Mesendoderm (in vitro differentiated cells): ENCODE data around the gene RTCA.
A peak's percentile ranks its signal among the peaks of the same experiment; 100 is the strongest.

Source experiments
- DNase-seq: peaks from one replicate; pipeline ENCODE4 v3.0.0; 2013
- H2AK5ac ChIP-seq: 2 replicates; pipeline ENCODE4 v1.6.1; 2013; ENCODE audit warnings: low read length, inconsistent platforms
- H2BK120ac ChIP-seq: 2 replicates; pipeline ENCODE4 v1.6.1; 2013; ENCODE audit warnings: low read depth, mild to moderate bottlenecking, low read length, moderate library complexity, mixed read lengths
- H2BK15ac ChIP-seq: replicated peaks from 2 replicates; pipeline ENCODE4 v1.6.1; 2013; ENCODE audit warnings: low read depth, mild to moderate bottlenecking, moderate library complexity
- H2BK5ac ChIP-seq: 2 replicates; pipeline ENCODE4 v1.6.1; 2013; ENCODE audit warnings: low read length, inconsistent platforms
- H3K18ac ChIP-seq: 2 replicates; pipeline ENCODE4 v1.6.1; 2013; ENCODE audit warnings: mild to moderate bottlenecking, low read length, mixed read lengths
- H3K23ac ChIP-seq: one replicate; pipeline ENCODE4 v1.6.1; 2013; ENCODE audit warnings: low read length
- H3K27ac ChIP-seq: 2 replicates; pipeline ENCODE4 v1.5.1; 2013; ENCODE audit warnings: low read depth, mild to moderate bottlenecking, inconsistent platforms, low read length, moderate library complexity
- H3K27me3 ChIP-seq: 2 replicates; pipeline ENCODE4 v1.6.1; 2013; ENCODE audit warnings: low read length, control low read depth, mild to moderate bottlenecking, inconsistent platforms; ENCODE audit not compliant: insufficient read depth, poor library complexity
- H3K36me3 ChIP-seq: 2 replicates; pipeline ENCODE4 v1.6.1; 2013; ENCODE audit warnings: low read length, inconsistent platforms; ENCODE audit not compliant: control insufficient read depth, insufficient read depth
- H3K4ac ChIP-seq: one replicate; pipeline ENCODE4 v1.6.1; 2013; ENCODE audit warnings: low read depth, mild to moderate bottlenecking, low read length, moderate library complexity
- H3K4me1 ChIP-seq: 2 replicates; pipeline ENCODE4 v1.6.1; 2013; ENCODE audit warnings: low read depth, low read length, inconsistent platforms; ENCODE audit not compliant: control insufficient read depth
- H3K4me2 ChIP-seq: 2 replicates; pipeline ENCODE4 v1.6.1; 2013; ENCODE audit warnings: low read length
- H3K4me3 ChIP-seq: 2 replicates; pipeline ENCODE4 v1.5.1; 2013; ENCODE audit warnings: mild to moderate bottlenecking, low read length
- H3K56ac ChIP-seq: one replicate; pipeline ENCODE4 v1.6.1; 2013; ENCODE audit warnings: low read length
- H3K79me1 ChIP-seq: 2 replicates; pipeline ENCODE4 v1.6.1; 2013; ENCODE audit warnings: low read length, inconsistent platforms
- H3K79me2 ChIP-seq: 2 replicates; pipeline ENCODE4 v1.6.1; 2013; ENCODE audit warnings: mild to moderate bottlenecking, low read length; ENCODE audit not compliant: control insufficient read depth, insufficient read depth
- H3K9ac ChIP-seq: 2 replicates; pipeline ENCODE4 v1.6.1; 2013; ENCODE audit warnings: low read length, inconsistent platforms
- H4K5ac ChIP-seq: one replicate; pipeline ENCODE4 v1.6.1; 2013; ENCODE audit warnings: low read length
- H4K8ac ChIP-seq: one replicate; pipeline ENCODE4 v1.6.1; 2013; ENCODE audit warnings: low read depth, mild to moderate bottlenecking, control low read depth, low read length, moderate library complexity
- WGBS: extraction: QIAGEN DNeasy Blood & Tissue Kit; methylation state at CpG from one replicate; pipeline ENCODE4 v1.1.7; 2013; ENCODE audit warnings: low lambda C conversion rate, missing lambda C conversion rate; ENCODE audit not compliant: insufficient coverage; ENCODE audit errors: extremely low coverage; 5-methylcytosine and 5-hydroxymethylcytosine counted together

The RTCA gene

GRCh38 chr1:100237091-100237490, 28.9 kb upstream of the RTCA start:
- H3K79me2 ChIP-seq: no peaks in the 10 kb centered on the region
- no peak overlapping the region for H3K23ac ChIP-seq
- H3K9ac ChIP-seq: no peak overlapping the region
- H3K56ac ChIP-seq: no peak overlapping the region
- no peak overlapping the region for H3K4me2 ChIP-seq
- H2AK5ac ChIP-seq: no peak overlapping the region
- no peak for DNase-seq
- H3K36me3 ChIP-seq: no peaks in the 10 kb centered on the region
- H3K79me1 ChIP-seq: no peaks in the 10 kb centered on the region
- H3K4me1 ChIP-seq: no peaks in the 10 kb centered on the region
- no peak overlapping the region for H2BK5ac ChIP-seq
- no peak overlapping the region for H3K4me3 ChIP-seq
- no peak overlapping the region for H4K8ac ChIP-seq
- H3K27me3 ChIP-seq: no peaks in the 10 kb centered on the region
- H4K5ac ChIP-seq: no peak overlapping the region
- H3K4ac ChIP-seq: no peak overlapping the region
- no CpG with 5 or more reads among the region's 3 CpGs for WGBS
- no peak overlapping the region for H3K18ac ChIP-seq
- H2BK15ac ChIP-seq: no peak overlapping the region
- H2BK120ac ChIP-seq: no peak overlapping the region
- H3K27ac ChIP-seq: no peak overlapping the region

GRCh38 chr1:100239961-100240360, 26.1 kb upstream of the RTCA start:
- Histone ChIP-seq H3K79me2 (peaks cover 2% of the 10 kb centered on the region), H3K4me2 (no peak overlapping the region), H3K18ac (no peak overlapping the region), H3K4me1 (no peaks in the 10 kb centered on the region), H3K27ac (no peak overlapping the region), H3K56ac (no peak overlapping the region), H3K23ac (no peak overlapping the region), H4K5ac (no peak overlapping the region), H2BK120ac (no peak overlapping the region), H2BK5ac (no peak overlapping the region), H2BK15ac (no peak overlapping the region), H2AK5ac (no peak overlapping the region), H3K4me3 (no peak overlapping the region), H3K36me3 (no peaks in the 10 kb centered on the region), H3K4ac (no peak overlapping the region), H3K79me1 (peaks cover 3% of the 10 kb centered on the region), H3K9ac (no peak overlapping the region), H3K27me3 (no peaks in the 10 kb centered on the region), H4K8ac (no peak overlapping the region)
- DNase-seq: no peak

GRCh38 chr1:100240631-100241030, 25.4 kb upstream of the RTCA start:
- WGBS: no CpG with 5 or more reads among the region's 4 CpGs

DNA sequence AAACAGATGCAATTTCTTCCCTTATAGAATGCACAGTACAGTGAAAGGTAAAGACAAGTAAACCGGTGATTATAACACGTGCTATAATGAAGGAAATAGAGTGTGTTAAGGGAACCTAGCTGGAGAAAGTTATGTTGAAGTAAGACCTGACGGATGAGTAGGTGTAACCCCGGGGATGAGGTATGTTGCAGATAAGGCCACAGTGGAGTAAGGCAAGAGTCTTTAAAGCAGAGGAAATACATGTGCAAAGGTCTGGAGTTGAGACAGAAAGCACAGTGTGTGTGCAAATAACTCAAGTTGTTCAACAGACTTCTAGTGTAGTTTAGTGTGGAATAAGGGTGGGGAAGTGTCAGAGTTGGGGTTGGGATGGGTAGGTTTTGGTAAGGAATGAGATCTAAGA, 19.3 kb upstream of the RTCA start:
- Histone ChIP-seq H3K9ac (no peak overlapping the region), H3K18ac (no peak overlapping the region), H4K5ac (no peak overlapping the region), H3K36me3 (no peaks in the 10 kb centered on the region), H3K4me1 (peaks cover 2% of the 10 kb centered on the region), H2BK5ac (no peak overlapping the region), H4K8ac (no peak overlapping the region), H2AK5ac (no peak overlapping the region), H3K27me3 (no peaks in the 10 kb centered on the region), H3K79me1 (peaks cover 8% of the 10 kb centered on the region), H3K27ac (no peak overlapping the region), H2BK15ac (no peak overlapping the region), H3K23ac (no peak overlapping the region), H3K79me2 (peaks cover 13% of the 10 kb centered on the region), H3K4me3 (no peak overlapping the region), H2BK120ac (no peak overlapping the region), H3K4me2 (no peak overlapping the region), H3K4ac (no peak overlapping the region), H3K56ac (no peak overlapping the region)
- peak; percentile 6 for DNase-seq
- WGBS: no CpG with 5 or more reads among the region's 4 CpGs

More at GRCh38 chr1:100240631-100241030, 25.4 kb upstream of the RTCA start:
- Histone ChIP-seq H2BK5ac (no peak overlapping the region), H3K79me2 (peaks cover 2% of the 10 kb centered on the region), H2AK5ac (no peak overlapping the region), H3K4ac (no peak overlapping the region), H3K56ac (no peak overlapping the region), H2BK15ac (no peak overlapping the region), H3K36me3 (no peaks in the 10 kb centered on the region), H2BK120ac (no peak overlapping the region), H3K27me3 (no peaks in the 10 kb centered on the region), H3K23ac (no peak overlapping the region), H3K9ac (no peak overlapping the region), H4K5ac (no peak overlapping the region), H3K79me1 (peaks cover 3% of the 10 kb centered on the region), H3K4me1 (no peaks in the 10 kb centered on the region), H4K8ac (no peak overlapping the region), H3K18ac (no peak overlapping the region), H3K4me2 (no peak overlapping the region), H3K4me3 (no peak overlapping the region), H3K27ac (no peak overlapping the region)
- DNase-seq: no peak

- Histone ChIP-seq H2BK5ac (peak overlapping the region; percentile 7), H3K36me3 (no peaks in the 10 kb centered on the region), H3K23ac (peak overlapping the region; percentile 34), H3K79me2 (peaks cover 11% of the 10 kb centered on the region), H3K4me3 (peak overlapping the region; percentile 97), H3K4me2 (peak overlapping the region; percentile 39), H2BK15ac (no peak overlapping the region), H2BK120ac (no peak overlapping the region), H4K5ac (no peak overlapping the region), H3K9ac (peak overlapping the region; percentile 88), H2AK5ac (no peak overlapping the region), H3K27me3 (no peaks in the 10 kb centered on the region), H4K8ac (no peak overlapping the region), H3K4me1 (peaks cover 4% of the 10 kb centered on the region), H3K18ac (no peak overlapping the region), H3K4ac (peak overlapping the region; percentile 4), H3K79me1 (peaks cover 5% of the 10 kb centered on the region), H3K27ac (no peak overlapping the region), H3K56ac (peak overlapping the region; percentile 98)
- no peak for DNase-seq
- no CpG with 5 or more reads among the region's 12 CpGs for WGBS
Measured at GRCh38 chr1:100249155-100249536, 16.9 kb upstream of the RTCA start.

DNA sequence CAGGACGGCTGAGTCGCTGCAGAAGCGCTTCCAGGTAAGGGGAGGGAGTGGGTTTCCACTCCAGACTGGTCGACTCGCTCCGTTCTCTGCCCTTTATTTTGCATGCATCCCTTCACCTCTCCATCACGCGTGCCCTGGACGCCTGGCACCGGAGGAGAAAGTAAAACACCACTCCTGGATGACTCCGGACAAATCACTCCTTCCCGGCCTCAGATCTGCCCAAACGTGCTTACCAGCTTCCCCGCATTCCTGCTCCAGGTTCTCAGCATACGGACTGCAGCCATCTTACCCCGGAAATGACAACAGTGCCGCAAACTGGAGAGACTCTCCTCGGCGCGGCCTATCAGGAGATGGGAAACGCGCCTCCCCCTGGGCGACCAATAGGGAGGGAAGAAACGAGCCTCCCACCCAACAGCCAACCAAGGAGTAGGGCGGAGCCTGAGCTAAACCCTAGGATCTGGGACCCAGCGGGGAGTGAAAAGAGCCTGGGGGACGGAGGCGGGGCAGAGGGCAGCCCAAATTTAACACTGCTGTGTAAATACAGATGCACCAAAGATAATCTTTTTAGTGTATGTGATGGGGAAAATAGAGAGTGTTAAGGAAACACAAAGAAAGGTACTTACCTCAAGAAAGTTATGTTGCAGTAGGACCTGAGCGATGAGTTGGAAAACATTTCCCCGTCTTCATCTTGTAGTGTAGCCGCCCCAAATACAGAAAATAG, 16.3 kb upstream of the RTCA start, which contains the start of gene DBT:
Gene DBT (minus strand): TSS at position 298 of the 721 bp plus-strand sequence. CDS start 14 bp downstream, at position 284.
- Histone ChIP-seq H3K4me3 (peak within 1 kb of the TSS; percentile 97), H4K5ac (no peak within 1 kb of the TSS), H3K18ac (no peak within 1 kb of the TSS), H2BK120ac (no peak within 1 kb of the TSS), H3K4ac (peak within 1 kb of the TSS; percentile 4), H3K79me1 (peaks cover 5% of the 10 kb centered on the region), H3K79me2 (peaks cover 11% of the 10 kb centered on the region), H3K4me2 (peak within 1 kb of the TSS; percentile 39), H2BK15ac (no peak within 1 kb of the TSS), H3K9ac (peak within 1 kb of the TSS; percentile 88), H3K36me3 (no peaks in the 10 kb centered on the region), H3K27ac (no peak within 1 kb of the TSS), H3K23ac (peak within 1 kb of the TSS; percentile 34), H3K56ac (peak within 1 kb of the TSS; percentile 98), H3K4me1 (peaks cover 4% of the 10 kb centered on the region), H2BK5ac (peak within 1 kb of the TSS; percentile 88), H2AK5ac (no peak within 1 kb of the TSS), H3K27me3 (no peaks in the 10 kb centered on the region), H4K8ac (no peak within 1 kb of the TSS)
- peak; percentile 99 for DNase-seq
- no CpG with 5 or more reads among the region's 31 CpGs for WGBS
